ENCODE data around the gene CSHL1. TPM values are rescaled to one million over a fixed set of nuclear protein-coding genes. Genes with fewer than 3 reads are reported as not detected.

The CSHL1 gene
- polyA plus RNA-seq, 1 donor from 2014 or later: not detected

- Histone ChIP-seq H3K27ac (ENCODE audit: low read length) (no peak overlapping the region), H3K4me2 (ENCODE audit: low read length) (no peak overlapping the region), H3K4me3 (ENCODE audit: low read length) (no peak overlapping the region), H3F3A (ENCODE audit: insufficient read depth, low read length, poor library complexity, severe bottlenecking) (no peaks in the 10 kb centered on the region), H3K27me3 (ENCODE audit: insufficient read depth, low read depth, low read length) (no peaks in the 10 kb centered on the region), H3K79me2 (replicated peaks; ENCODE audit: insufficient read depth, low read length) (no peaks in the 10 kb centered on the region), H3K36me3 (ENCODE audit: insufficient read depth, low read length) (no peaks in the 10 kb centered on the region), H3K9ac (ENCODE audit: low read length) (no peak overlapping the region), H3K9me2 (ENCODE audit: insufficient read depth, low read length) (no peaks in the 10 kb centered on the region), H2AFZ (ENCODE audit: low read depth, low read length) (no peak overlapping the region), H4K20me1 (ENCODE audit: insufficient read depth) (no peaks in the 10 kb centered on the region), H3K9me3 (ENCODE audit: low read length) (no peaks in the 10 kb centered on the region)
- TF ChIP-seq TAF1 (IDR thresholded peaks at IDR 0.05; ENCODE audit: low read depth): no peak
- TF ChIP-seq EP300 (conservative IDR thresholded peaks at IDR 0.05; ENCODE audit: poor library complexity, severe bottlenecking): no peak
- TF ChIP-seq, protein P1, sequence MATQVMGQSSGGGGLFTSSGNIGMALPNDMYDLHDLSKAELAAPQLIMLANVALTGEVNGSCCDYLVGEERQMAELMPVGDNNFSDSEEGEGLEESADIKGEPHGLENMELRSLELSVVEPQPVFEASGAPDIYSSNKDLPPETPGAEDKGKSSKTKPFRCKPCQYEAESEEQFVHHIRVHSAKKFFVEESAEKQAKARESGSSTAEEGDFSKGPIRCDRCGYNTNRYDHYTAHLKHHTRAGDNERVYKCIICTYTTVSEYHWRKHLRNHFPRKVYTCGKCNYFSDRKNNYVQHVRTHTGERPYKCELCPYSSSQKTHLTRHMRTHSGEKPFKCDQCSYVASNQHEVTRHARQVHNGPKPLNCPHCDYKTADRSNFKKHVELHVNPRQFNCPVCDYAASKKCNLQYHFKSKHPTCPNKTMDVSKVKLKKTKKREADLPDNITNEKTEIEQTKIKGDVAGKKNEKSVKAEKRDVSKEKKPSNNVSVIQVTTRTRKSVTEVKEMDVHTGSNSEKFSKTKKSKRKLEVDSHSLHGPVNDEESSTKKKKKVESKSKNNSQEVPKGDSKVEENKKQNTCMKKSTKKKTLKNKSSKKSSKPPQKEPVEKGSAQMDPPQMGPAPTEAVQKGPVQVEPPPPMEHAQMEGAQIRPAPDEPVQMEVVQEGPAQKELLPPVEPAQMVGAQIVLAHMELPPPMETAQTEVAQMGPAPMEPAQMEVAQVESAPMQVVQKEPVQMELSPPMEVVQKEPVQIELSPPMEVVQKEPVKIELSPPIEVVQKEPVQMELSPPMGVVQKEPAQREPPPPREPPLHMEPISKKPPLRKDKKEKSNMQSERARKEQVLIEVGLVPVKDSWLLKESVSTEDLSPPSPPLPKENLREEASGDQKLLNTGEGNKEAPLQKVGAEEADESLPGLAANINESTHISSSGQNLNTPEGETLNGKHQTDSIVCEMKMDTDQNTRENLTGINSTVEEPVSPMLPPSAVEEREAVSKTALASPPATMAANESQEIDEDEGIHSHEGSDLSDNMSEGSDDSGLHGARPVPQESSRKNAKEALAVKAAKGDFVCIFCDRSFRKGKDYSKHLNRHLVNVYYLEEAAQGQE (IDR thresholded peaks at IDR 0.05; ENCODE audit: borderline replicate concordance): no peak
- no peak for TF ChIP-seq SMC3 (conservative IDR thresholded peaks at IDR 0.05; ENCODE audit: poor library complexity)
- TF ChIP-seq, protein P2, sequence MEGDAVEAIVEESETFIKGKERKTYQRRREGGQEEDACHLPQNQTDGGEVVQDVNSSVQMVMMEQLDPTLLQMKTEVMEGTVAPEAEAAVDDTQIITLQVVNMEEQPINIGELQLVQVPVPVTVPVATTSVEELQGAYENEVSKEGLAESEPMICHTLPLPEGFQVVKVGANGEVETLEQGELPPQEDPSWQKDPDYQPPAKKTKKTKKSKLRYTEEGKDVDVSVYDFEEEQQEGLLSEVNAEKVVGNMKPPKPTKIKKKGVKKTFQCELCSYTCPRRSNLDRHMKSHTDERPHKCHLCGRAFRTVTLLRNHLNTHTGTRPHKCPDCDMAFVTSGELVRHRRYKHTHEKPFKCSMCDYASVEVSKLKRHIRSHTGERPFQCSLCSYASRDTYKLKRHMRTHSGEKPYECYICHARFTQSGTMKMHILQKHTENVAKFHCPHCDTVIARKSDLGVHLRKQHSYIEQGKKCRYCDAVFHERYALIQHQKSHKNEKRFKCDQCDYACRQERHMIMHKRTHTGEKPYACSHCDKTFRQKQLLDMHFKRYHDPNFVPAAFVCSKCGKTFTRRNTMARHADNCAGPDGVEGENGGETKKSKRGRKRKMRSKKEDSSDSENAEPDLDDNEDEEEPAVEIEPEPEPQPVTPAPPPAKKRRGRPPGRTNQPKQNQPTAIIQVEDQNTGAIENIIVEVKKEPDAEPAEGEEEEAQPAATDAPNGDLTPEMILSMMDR (IDR thresholded peaks at IDR 0.05; ENCODE audit: poor library complexity, severe bottlenecking): no peak
- TF ChIP-seq POLR2AphosphoS5 (IDR thresholded peaks at IDR 0.05): no peak
- no peak for TF ChIP-seq MXI1 (conservative IDR thresholded peaks at IDR 0.05; ENCODE audit: poor library complexity, severe bottlenecking)
- TF ChIP-seq EZH2 (IDR thresholded peaks at IDR 0.05; ENCODE audit: borderline replicate concordance, insufficient read depth, low read length, poor library complexity, severe bottlenecking): no peak
- no peak for TF ChIP-seq RAD21 (conservative IDR thresholded peaks at IDR 0.05)
These were observed 20.0 kb upstream of the CSHL1 start for GRCh38 chr17:63930951-63931575.

GRCh38 chr17:63929860-63930766 is 19.1 kb upstream of the CSHL1 start:
- no peak overlapping the region for H3K9ac ChIP-seq (ENCODE audit: low read length)
- H3K4me3 ChIP-seq (ENCODE audit: low read length): no peak overlapping the region
- H3K36me3 ChIP-seq (ENCODE audit: insufficient read depth, low read length): no peaks in the 10 kb centered on the region
- no peak overlapping the region for H3K27ac ChIP-seq (ENCODE audit: low read length)
- H2AFZ ChIP-seq (ENCODE audit: low read depth, low read length): no peak overlapping the region
- H3K9me3 ChIP-seq (ENCODE audit: low read length): no peaks in the 10 kb centered on the region
- TF ChIP-seq, protein P2 (IDR thresholded peaks at IDR 0.05; ENCODE audit: poor library complexity, severe bottlenecking): no peak
- TF ChIP-seq EP300 (conservative IDR thresholded peaks at IDR 0.05; ENCODE audit: poor library complexity, severe bottlenecking) (no peak), POLR2AphosphoS5 (IDR thresholded peaks at IDR 0.05) (no peak)
- TF ChIP-seq, protein P1 (IDR thresholded peaks at IDR 0.05; ENCODE audit: borderline replicate concordance): no peak
- no peaks in the 10 kb centered on the region for H3F3A ChIP-seq (ENCODE audit: insufficient read depth, low read length, poor library complexity, severe bottlenecking)
- H3K79me2 ChIP-seq (replicated peaks; ENCODE audit: insufficient read depth, low read length): no peaks in the 10 kb centered on the region
- no peak overlapping the region for H3K4me2 ChIP-seq (ENCODE audit: low read length)
- H4K20me1 ChIP-seq (ENCODE audit: insufficient read depth): no peaks in the 10 kb centered on the region
- no peaks in the 10 kb centered on the region for H3K9me2 ChIP-seq (ENCODE audit: insufficient read depth, low read length)
- H3K27me3 ChIP-seq (ENCODE audit: insufficient read depth, low read depth, low read length): no peaks in the 10 kb centered on the region
